Activated T-helper 1 cell treated with anti-CD3 and anti-CD28 coated beads, Interleukin-12 subunit alpha, Interleukin-12 subunit beta, Interleukin-2, Interleukin-4 antibody, amounts not matched to agents 30 ng/mL and 10 ng/mL and 1 ng/mL, durations not matched to agents 14 hours and 24 hours and 36 hours (primary cell): ENCODE measurements around the gene UBE3B. TPM values are rescaled to one million over a fixed set of nuclear protein-coding genes. Genes with fewer than 3 reads are reported as not detected.

ENCODE experiments used
- DNase-seq: peaks from one replicate; pipeline ENCODE4 v3.0.0; 2021; ENCODE audit warnings: low spot score
- H3K27ac Mint-ChIP-seq: one replicate; pipeline ENCODE4 v1.8.0; 2021; ENCODE audit warnings: mild to moderate bottlenecking, mixed read lengths
- H3K27me3 Mint-ChIP-seq: one replicate; pipeline ENCODE4 v1.8.0; 2022; ENCODE audit warnings: mild to moderate bottlenecking, moderate library complexity, mixed read lengths; ENCODE audit not compliant: insufficient read depth
- H3K36me3 Mint-ChIP-seq: one replicate; pipeline ENCODE4 v1.8.0; 2021; ENCODE audit warnings: low read depth, mixed read lengths
- H3K4me1 Mint-ChIP-seq: one replicate; pipeline ENCODE4 v1.8.0; 2021; ENCODE audit warnings: low read depth, mixed read lengths
- H3K4me3 Mint-ChIP-seq: one replicate; pipeline ENCODE4 v1.8.0; 2021; ENCODE audit warnings: mild to moderate bottlenecking, moderate library complexity, mixed read lengths
- H3K9me3 Mint-ChIP-seq: one replicate; pipeline ENCODE4 v1.8.0; 2021; ENCODE audit warnings: mixed read lengths
- intact Hi-C: fragments of 100-400 bp; cut with micrococcal nuclease; formaldehyde crosslinking; loops from one replicate; pipeline ENCODE4 v1.15.1; 2024
- total RNA-seq: library from RNA; stranded (reverse); gene quantifications from 2 replicates; pipeline ENCODE4 v1.2.3, GENCODE V29; 2022

The UBE3B gene
- total RNA-seq, 1 donor from 2014 or later = 29.3 TPM

- Mint-ChIP-seq H3K4me1 (peaks cover 19% of the 10 kb centered on the region), H3K4me3 (no peak overlapping the region), H3K27ac (no peak overlapping the region), H3K9me3 (no peaks in the 10 kb centered on the region), H3K27me3 (no peaks in the 10 kb centered on the region), H3K36me3 (peaks cover 46% of the 10 kb centered on the region)
- DNase-seq = no peak
- intact Hi-C loops = no loop called here
These were observed 21.7 kb upstream of the UBE3B start for GRCh38 chr12:109455706-109456105.

- Mint-ChIP-seq H3K4me3 (no peak overlapping the region), H3K9me3 (no peaks in the 10 kb centered on the region), H3K4me1 (peaks cover 40% of the 10 kb centered on the region), H3K36me3 (peaks cover 34% of the 10 kb centered on the region), H3K27ac (peak overlapping the region; percentile 87), H3K27me3 (no peaks in the 10 kb centered on the region)
- intact Hi-C loops = no loop called here
- no peak for DNase-seq
These were observed 19.3 kb upstream of the UBE3B start for GRCh38 chr12:109458086-109458485.

GRCh38 chr12:109458771-109459208 lies 18.6 kb upstream of the UBE3B start:
- intact Hi-C loops = no loop called here

DNA sequence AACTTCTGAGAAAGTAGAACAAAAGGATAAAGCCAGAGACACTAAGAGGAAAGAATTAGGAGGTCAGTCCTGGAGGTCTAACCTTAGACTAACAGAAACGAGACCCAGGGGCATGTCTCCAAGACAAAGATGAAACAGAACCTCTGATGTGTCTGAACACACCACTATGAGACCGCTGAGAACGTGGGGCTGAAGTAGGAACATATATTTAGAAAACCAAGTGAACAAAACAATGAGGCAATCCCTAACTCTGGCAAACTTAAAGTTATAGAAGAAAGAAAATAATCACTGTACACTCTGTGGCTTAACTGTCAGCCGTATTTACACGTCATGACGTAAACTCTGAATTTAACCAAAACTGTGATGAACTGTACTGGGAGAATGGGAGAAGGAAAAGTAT lies 18.2 kb upstream of the UBE3B start:
- Mint-ChIP-seq H3K27me3 (no peaks in the 10 kb centered on the region), H3K4me1 (peaks cover 52% of the 10 kb centered on the region), H3K4me3 (no peak overlapping the region), H3K9me3 (no peaks in the 10 kb centered on the region), H3K36me3 (peaks cover 29% of the 10 kb centered on the region), H3K27ac (peak overlapping the region; percentile 69)
- DNase-seq = no peak
- intact Hi-C loops = no loop called here

More at GRCh38 chr12:109458771-109459208, 18.6 kb upstream of the UBE3B start:
- no peak for DNase-seq
- peaks cover 47% of the 10 kb centered on the region for H3K4me1 Mint-ChIP-seq
- no peaks in the 10 kb centered on the region for H3K27me3 Mint-ChIP-seq
- no peak overlapping the region for H3K4me3 Mint-ChIP-seq
- H3K9me3 Mint-ChIP-seq = no peaks in the 10 kb centered on the region
- H3K27ac Mint-ChIP-seq = peak overlapping the region; percentile 69
- peaks cover 32% of the 10 kb centered on the region for H3K36me3 Mint-ChIP-seq

GRCh38 chr12:109460538-109460937 lies 16.9 kb upstream of the UBE3B start:
- no peak overlapping the region for H3K4me3 Mint-ChIP-seq
- H3K27ac Mint-ChIP-seq = no peak overlapping the region
- intact Hi-C loops = no loop called here
- peaks cover 22% of the 10 kb centered on the region for H3K36me3 Mint-ChIP-seq
- no peaks in the 10 kb centered on the region for H3K27me3 Mint-ChIP-seq
- no peaks in the 10 kb centered on the region for H3K9me3 Mint-ChIP-seq
- H3K4me1 Mint-ChIP-seq = peaks cover 58% of the 10 kb centered on the region
- DNase-seq = no peak

- no peak for DNase-seq
- Mint-ChIP-seq H3K27ac (peak overlapping the region; percentile 78), H3K9me3 (no peaks in the 10 kb centered on the region), H3K27me3 (no peaks in the 10 kb centered on the region), H3K4me1 (peaks cover 58% of the 10 kb centered on the region), H3K36me3 (peaks cover 17% of the 10 kb centered on the region), H3K4me3 (no peak overlapping the region)
- intact Hi-C loops = no loop called here
These were observed 16.2 kb upstream of the UBE3B start for GRCh38 chr12:109461049-109461845.

DNA sequence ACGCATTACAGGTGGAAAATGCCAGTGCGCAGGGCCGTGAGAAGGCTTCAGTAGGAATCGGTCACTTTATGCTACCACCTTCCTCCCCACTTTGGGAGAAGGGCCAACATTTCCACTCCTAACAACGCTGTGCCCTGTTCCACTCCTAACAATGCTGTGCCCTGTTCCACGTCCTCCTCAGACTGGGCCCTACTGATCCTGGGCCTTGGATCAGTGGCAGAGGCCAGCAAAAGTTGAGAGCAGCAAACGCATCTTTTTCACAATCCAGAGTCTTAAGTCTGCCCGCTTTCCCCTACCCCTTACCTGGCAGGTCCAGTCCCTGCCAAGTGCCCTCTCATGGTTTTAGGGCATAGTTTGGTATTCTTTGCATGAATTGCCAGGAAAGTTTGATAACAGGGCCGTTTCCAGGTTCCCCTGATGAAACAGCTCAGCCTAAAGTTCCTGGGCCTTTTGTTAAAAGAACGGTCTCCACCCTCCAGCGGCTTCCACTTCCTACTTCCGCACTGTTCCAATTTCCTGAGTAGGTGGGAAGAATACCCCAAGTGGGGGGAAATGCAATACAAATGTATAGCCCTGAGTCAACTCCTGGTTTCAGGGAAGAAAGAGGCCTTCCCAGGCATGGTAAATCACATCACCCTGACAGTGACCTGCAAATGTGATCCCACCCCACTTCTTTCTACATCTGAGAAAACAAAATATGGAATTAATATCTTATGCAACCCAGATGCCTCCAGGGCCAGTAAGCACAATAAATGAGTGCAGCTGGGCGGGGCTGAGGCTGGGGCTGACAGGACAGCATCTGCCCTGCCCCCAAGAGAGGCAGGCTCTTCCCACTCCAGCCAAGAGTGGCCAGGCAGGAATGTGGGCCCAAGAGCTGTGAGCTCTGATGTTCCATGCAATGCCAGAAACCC lies 15.3 kb upstream of the UBE3B start:
- Mint-ChIP-seq H3K4me1 (peaks cover 58% of the 10 kb centered on the region), H3K9me3 (no peaks in the 10 kb centered on the region), H3K27me3 (no peaks in the 10 kb centered on the region), H3K27ac (no peak overlapping the region), H3K36me3 (peaks cover 14% of the 10 kb centered on the region), H3K4me3 (no peak overlapping the region)
- intact Hi-C loops = no loop called here
- DNase-seq = no peak

DNA sequence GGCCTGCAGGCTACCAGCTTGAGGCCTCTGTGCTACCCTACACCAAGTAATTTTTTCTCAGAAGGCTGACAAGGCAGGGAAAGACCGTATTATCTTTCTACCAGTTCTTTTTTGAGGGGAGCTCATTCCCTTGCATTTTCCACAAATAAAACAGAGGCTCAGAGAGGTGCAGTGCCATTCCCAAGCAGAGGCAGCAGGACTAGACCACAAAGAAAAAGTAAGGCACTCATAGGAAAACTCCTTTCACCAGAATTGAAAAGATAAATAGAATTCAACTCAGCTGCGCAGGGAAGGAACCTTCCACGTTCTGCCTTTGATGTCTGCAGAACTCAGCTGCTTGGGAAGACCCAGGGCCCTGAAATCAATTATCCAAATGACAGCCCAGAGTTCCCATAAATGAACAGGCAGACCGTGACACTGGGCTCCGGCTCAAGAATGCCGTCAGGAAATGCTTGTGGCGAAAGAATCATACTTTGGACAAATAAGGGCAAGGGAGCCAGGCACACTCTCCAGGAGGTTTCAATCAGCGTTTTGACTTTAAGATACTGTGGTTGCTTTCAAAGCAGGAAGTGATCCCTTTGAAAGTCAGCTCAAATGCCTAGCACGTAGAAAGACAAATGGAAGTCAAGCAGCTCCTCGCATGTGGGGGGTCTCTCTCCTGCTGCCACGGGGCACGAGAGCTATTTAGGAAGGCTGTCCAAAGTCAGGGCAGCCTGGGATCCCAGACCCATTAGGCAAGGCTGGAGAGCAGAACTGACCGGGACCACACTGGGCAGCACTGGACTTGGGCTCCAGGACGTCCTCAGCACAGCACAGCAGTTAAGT lies 14.4 kb upstream of the UBE3B start:
- intact Hi-C loops = no loop called here
- Mint-ChIP-seq H3K27ac (peak overlapping the region; percentile 30), H3K4me1 (peaks cover 54% of the 10 kb centered on the region), H3K4me3 (no peak overlapping the region), H3K36me3 (peaks cover 10% of the 10 kb centered on the region), H3K27me3 (no peaks in the 10 kb centered on the region), H3K9me3 (no peaks in the 10 kb centered on the region)
- DNase-seq = no peak

DNA sequence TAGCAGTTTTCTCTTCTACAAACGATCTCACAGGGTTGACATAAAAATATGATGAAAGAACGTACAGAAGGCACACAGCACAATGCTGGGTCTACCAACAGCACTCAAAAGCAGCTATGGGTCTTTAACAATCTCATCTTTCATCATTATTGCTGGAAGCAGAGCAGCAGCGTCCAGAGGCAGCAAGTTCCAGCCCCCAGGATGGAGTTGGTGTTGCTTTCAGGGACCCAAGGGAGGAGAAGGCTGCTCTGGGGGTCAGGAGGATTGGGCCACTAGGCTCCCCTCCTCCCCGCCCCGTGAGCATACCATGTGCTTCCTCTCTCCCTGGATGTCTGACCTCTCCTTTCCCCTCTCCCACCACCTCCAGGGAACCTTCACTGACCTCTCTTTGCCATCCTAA lies 13.7 kb upstream of the UBE3B start:
- no peak overlapping the region for H3K4me3 Mint-ChIP-seq
- peak overlapping the region; percentile 30 for H3K27ac Mint-ChIP-seq
- H3K9me3 Mint-ChIP-seq = no peaks in the 10 kb centered on the region
- no peak for DNase-seq
- H3K27me3 Mint-ChIP-seq = no peaks in the 10 kb centered on the region
- H3K4me1 Mint-ChIP-seq = peaks cover 48% of the 10 kb centered on the region
- peaks cover 8% of the 10 kb centered on the region for H3K36me3 Mint-ChIP-seq
- intact Hi-C loops = no loop called here

DNA sequence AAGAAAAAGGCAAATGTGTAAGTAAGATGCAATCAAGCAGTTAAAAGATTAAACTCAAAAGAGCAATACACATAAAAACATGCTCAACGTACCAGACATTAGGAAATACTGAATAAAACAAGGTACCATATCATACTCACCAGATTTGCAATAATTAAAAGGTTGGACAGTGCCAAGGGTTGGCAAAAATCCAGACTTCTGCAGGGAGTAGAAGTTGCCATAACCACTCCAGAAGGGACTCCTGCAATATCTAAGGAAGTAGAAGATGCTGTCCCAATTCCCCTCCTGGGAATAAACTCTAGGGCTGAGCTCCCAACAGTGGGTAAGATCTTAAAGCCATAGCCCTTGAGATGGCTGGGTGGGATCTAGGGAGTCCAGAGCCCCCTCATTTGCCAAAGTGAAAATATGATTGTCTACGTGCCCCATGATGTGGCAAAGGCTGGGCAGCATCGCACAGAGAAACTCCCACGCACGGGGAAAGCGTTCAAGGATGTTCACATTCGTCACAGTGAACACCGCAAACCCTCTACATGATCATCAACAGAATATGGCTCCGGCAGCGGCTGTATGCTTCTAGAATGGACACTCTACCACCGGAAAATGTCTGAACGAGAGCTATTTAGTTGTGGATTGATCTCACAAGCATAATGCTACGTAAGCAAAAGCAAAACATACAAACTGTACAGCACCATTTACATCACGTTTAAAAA lies 12.6 kb upstream of the UBE3B start:
- Mint-ChIP-seq H3K36me3 (peaks cover 4% of the 10 kb centered on the region), H3K9me3 (no peaks in the 10 kb centered on the region), H3K27ac (no peak overlapping the region), H3K27me3 (no peaks in the 10 kb centered on the region), H3K4me3 (no peak overlapping the region), H3K4me1 (peaks cover 40% of the 10 kb centered on the region)
- intact Hi-C loops = no loop called here
- no peak for DNase-seq

- Mint-ChIP-seq H3K4me3 (no peak overlapping the region), H3K9me3 (no peaks in the 10 kb centered on the region), H3K27ac (no peak overlapping the region), H3K27me3 (no peaks in the 10 kb centered on the region), H3K36me3 (peaks cover 7% of the 10 kb centered on the region), H3K4me1 (peaks cover 47% of the 10 kb centered on the region)
- intact Hi-C loops = no loop called here
- DNase-seq = no peak
These were observed 11.1 kb upstream of the UBE3B start for GRCh38 chr12:109466305-109466704.

DNA sequence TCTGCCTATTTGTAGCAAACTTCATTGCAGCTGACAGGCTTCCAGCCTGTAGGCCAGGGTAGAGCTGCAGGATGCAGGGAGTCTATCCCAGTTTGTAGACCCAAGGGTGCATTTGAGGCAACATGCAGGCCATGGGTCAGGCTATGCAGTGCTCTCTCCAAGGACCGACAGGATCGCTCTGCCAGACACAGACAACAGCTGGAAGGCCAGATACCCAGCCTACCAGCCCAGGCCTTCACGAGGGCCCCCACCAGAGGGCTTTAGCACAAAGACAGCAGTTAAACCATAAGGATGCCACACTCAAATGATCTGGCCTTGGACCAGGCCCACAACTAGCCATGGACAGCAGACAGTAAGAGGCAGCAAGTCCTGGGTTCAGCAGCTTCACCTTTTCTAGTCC lies 10.6 kb upstream of the UBE3B start:
- peaks cover 42% of the 10 kb centered on the region for H3K4me1 Mint-ChIP-seq
- H3K36me3 Mint-ChIP-seq = peaks cover 7% of the 10 kb centered on the region
- intact Hi-C loops = no loop called here

More for the DNA sequence above, 10.6 kb upstream of the UBE3B start:
- Mint-ChIP-seq H3K27me3 (no peaks in the 10 kb centered on the region), H3K4me3 (no peak overlapping the region), H3K9me3 (no peaks in the 10 kb centered on the region), H3K27ac (no peak overlapping the region)
- DNase-seq = no peak
